ENCODE data around the gene CCDC144A.
"Not testable (repeated sequence)": the region's sequence is repeated elsewhere in the genome, so short reads cannot be mapped to it uniquely, and the experiment has no call there.

GRCh38 chr17:16788889-16789536 is 99.0 kb downstream of the CCDC144A start:
- not testable (repeated sequence) for TF ChIP-seq CTCF, POLR2A (IDR thresholded peaks at IDR 0.05)

All from thyroid gland (tissue), 4 donors.